Kidney tubule cell (primary cell): ENCODE results near the gene CRYBG2.

Experiments used
- DNase-seq: peaks from one replicate; pipeline ENCODE4 v3.0.0-alpha.2; 2018; ENCODE audit warnings: low spot score

Gene CRYBG2

GRCh38 chr1:26281091-26281958, 72.6 kb downstream of the CRYBG2 start:
- DNase-seq, result no peak

- DNase-seq, result peak; percentile 59
Measured at GRCh38 chr1:26280333-26281042, 73.4 kb downstream of the CRYBG2 start.

GRCh38 chr1:26279456-26280332, 74.2 kb downstream of the CRYBG2 start, which contains the start of gene SH3BGRL3:
TSS of gene SH3BGRL3 (plus strand) at chr1:26280086. CDS start at chr1:26280156, 70 bp downstream.
- DNase-seq, result peak; percentile 88

- DNase-seq, result peak; percentile 86
Measured at GRCh38 chr1:26278724-26279455, 75.0 kb downstream of the CRYBG2 start.

GRCh38 chr1:26278303-26278702, 75.6 kb downstream of the CRYBG2 start:
- DNase-seq, result no peak

GRCh38 chr1:26277719-26278118, 76.2 kb downstream of the CRYBG2 start:
- no peak for DNase-seq

- DNase-seq, result peak; percentile 79
Measured at GRCh38 chr1:26277261-26277661, 76.7 kb downstream of the CRYBG2 start.

- DNase-seq, result no peak
Measured at GRCh38 chr1:26276432-26276838, 77.5 kb downstream of the CRYBG2 start.

- DNase-seq, result peak; percentile 95
Measured at GRCh38 chr1:26275580-26276431, 78.1 kb downstream of the CRYBG2 start.

GRCh38 chr1:26274801-26275425, 79.0 kb downstream of the CRYBG2 start:
- DNase-seq, result peak; percentile 47
